Measurements from ENCODE around the gene PRRC1.
A peak's percentile ranks its signal among the peaks of the same experiment; 100 is the strongest.
"Not testable (repeated sequence)": the region's sequence is repeated elsewhere in the genome, so short reads cannot be mapped to it uniquely, and the experiment has no call there.

Gene PRRC1

DNA sequence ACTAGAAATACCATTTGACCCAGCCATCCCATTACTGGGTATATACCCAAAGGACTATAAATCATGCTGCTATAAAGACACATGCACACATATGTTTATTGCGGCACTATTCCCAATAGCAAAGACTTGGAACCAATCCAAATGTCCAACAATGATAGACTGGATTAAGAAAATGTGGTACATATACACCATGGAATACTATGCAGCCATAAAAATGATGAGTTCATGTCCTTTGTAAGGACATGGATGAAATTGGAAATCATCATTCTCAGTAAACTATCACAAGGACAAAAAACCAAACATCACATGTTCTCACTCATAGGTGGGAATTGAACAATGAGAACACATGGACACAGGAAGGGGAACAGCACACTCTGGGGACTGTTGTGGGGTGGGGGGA lies 27.8 kb downstream of the PRRC1 start:
- DNase-seq (ENCODE audit: low read depth, low spot score): not testable (repeated sequence)

- DNase-seq (ENCODE audit: low read depth, low spot score): no peak
These were observed 32.1 kb downstream of the PRRC1 start for GRCh38 chr5:127549551-127549950.

DNA sequence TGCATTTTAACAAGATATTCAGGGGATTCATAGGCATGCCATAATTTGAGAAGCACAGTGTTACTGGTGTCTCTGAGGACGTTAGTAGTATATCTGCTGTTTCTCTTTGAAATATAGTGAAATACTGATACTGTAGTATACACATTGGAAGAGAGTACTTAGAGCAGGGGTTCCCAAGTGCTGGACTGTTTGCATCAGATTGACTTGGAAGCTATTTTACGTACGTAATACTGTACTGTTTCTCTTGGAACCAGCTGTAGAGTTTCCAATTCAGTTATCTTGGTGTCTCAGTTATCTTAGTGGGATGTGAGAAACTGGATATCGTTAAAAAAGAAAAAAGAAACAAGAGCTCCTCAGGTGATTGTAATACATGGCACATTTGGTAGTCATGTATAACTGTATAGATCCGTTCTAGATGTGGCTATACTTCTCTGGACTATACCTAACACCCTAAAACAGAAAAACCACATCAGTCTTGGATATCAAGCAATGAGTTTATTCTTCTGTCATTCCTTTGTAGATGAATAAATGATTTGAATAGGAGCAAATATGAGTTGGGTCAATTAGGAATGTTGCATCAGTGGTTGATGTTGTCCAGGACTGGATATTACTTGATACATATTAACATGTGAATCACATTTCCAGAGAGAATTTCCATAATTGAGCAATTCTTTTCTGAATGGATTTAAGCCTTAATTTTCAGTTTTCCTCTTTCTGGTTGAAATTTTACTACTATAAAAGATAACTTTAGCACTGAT lies 33.4 kb downstream of the PRRC1 start:
- no peak for DNase-seq (ENCODE audit: low read depth, low spot score)

DNA sequence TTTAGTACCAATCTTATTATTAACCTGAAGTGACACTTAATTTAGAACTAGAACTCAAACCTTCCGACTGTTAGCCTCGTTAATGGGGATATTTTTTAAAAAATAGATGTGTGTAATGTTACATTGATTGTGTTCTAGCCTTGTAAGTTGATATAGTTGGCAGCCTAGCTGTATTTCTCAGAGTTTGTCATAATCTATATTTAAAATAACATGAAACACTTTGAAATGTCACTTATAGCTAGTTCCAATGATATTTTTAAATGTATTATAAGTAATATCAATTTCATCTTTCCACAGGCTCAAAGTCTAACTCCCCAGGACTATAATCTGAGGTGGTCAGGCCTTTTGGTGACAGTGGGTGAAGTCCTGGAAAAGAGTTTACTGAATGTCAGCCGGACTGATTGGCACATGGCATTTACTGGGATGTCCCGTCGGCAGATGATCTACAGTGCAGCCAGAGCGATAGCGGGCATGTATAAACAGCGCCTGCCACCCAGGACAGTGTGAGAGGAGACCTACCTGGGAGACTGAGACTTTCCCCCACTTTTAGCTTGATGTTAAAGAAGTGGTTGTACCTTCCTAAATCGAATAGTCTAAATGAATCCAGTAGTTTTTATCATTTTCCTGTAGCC lies 34.1 kb downstream of the PRRC1 start:
- no peak for DNase-seq (ENCODE audit: low read depth, low spot score)

DNA sequence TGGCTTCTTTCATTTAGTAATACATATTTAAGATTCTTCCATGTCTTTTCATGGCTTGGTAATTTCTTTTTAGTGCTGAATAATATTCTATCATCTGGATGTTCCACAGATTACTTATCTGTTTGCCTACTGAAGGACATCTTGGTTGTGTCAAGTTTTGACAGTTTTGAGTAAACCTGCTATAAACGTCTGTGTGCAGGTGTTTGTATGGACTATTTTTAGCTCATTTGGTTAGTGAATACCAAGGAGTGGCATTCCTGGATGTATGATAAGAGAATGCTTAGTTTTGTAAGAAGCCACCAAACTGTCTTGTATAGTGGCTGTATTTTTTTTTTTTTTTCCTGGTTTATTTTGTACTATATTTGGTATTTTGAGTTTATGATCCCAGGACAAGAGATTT lies 38.4 kb downstream of the PRRC1 start:
- no peak for DNase-seq (ENCODE audit: low read depth, low spot score)

DNA sequence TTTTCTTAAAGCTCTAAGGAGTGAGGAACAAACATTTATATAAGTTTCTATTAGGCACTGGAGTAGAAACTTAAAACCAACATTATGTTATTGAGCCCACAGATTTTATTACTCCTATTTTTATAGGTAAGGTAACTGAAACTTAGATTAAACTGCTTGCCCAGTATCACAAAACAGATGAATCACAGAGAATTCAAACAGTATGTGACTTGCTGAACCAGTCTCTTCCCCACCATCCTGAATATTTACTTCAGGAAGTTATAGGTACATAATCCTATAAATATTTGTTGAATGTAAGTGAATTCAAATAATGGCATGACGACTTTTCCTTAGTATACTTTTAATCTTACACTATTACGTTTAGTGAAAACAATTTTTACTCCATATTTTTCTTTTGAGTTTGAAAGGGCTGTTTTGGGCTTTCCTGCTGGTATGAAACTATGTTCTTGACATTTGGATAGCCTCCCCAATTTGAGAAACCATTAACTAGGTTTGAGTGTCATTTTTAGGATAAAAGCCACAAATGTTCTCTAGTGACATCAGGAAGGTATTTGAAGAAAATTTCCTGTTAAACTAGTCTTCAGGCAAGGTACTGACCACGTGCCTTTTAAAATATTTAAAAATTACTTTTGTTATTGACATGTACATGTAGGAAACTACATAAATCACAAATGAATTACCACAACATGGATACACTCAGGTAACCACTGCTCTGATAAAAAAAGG lies 39.3 kb downstream of the PRRC1 start:
- DNase-seq (ENCODE audit: low read depth, low spot score): no peak

DNA sequence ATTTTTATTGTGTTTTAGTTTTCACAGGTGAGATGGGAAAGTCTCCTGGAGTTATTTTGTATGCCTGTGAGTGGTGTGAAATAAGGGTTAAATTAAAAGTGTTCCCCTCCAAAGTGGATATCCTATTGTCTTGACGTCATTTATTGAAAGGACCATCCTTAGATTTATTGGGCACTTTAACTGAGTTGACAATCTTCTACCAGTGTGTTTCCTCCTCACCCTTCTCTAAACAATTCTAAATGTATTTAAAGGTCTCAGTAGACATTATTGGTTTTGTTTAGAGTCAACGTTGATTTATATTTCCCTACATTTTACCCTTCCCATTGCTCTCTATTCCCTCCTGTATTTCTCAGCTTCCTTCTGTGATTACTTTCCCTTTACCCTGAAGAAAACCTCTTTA lies 40.8 kb downstream of the PRRC1 start:
- DNase-seq (ENCODE audit: low read depth, low spot score): no peak

- DNase-seq (ENCODE audit: low read depth, low spot score): peak; percentile 79
These were observed 43.8 kb downstream of the PRRC1 start for GRCh38 chr5:127561254-127561653.

DNA sequence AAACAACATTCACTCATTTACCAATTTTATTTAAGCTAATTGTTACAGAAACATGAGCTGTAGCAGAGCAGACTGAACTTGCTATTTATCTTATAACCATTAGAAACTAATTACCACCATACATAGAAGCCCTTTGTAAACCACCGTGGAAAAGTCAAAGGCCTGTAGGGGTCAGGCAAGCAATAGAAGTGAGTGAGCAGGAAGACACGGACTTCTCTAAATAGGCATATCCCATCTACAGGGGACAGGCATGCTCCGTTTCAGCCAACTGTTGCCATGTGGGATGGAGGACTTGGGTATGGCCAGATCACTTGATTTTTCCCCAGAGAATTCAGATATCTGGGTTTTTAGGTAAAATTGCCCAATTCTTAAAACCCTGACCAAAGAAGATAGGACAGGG lies 44.8 kb downstream of the PRRC1 start:
- peak; percentile 16 for DNase-seq (ENCODE audit: low read depth, low spot score)

GRCh38 chr5:127563136-127563535 lies 45.7 kb downstream of the PRRC1 start:
- DNase-seq (ENCODE audit: low read depth, low spot score): no peak

DNA sequence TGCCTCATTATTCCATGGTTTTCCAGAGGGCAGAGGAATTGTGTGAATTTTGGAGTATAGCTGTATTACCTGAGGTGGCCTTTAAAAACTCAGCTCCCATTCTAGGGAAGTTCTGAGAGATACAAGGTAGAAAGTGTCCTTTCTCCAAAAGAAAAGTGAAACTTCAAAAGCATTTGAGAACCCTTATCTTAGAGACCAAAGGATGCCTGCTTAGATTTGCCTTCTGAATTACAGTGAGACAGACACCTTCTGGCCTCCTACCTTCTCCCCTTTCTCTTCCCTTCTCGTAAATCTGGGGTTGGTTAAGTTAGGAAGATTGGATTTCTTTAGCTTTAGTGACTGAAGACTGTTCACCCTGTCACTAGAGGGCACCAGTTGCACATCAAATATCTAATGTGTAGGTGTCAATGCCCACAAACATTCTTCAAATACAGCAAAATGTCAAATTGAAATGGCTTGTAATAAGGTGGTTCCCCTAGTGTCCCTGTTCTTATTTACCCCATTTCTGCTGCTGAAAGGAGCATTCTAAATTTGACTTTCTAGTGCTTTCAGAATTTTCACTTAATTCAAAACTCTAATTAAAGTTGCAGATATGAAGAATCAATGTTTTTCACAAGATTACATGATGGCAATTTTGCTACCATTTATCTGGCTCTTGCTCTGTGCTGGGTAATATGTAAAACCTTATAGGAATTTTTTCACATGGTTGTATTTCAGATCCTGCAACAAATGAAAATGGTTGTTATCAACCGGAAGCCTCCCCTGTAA lies 46.7 kb downstream of the PRRC1 start:
- peak; percentile 75 for DNase-seq (ENCODE audit: low read depth, low spot score)

DNA sequence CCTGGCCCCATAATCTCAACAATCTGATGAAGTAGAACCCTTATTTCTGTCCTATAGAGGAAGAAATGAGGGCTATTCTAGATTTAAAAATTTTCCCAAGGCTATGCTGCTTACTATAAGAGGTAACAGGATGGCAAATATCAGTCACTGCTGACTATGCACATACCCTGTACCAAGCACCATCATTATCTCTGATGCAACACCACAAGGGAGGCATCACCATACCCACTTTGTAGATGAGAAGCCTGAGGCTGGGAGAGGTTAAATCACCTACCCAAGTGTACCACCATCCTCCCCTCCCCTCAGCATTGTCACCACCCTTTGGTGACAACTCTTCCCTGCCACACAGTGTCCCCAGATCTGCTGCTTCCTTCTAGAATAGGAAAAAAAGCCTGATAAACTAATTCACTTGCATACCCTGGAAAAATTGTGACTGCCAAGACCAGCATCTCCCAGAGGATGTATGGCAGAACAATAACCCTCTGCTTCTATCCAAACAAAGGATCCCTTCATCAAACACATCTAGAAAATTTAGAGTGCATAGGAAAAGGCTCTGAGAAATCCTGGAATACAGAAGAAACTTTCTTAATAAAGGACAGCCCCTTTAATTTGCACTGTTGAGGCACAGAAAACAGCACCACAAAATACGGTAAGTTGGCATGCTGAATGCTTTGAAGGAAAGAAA lies 48.3 kb downstream of the PRRC1 start:
- DNase-seq (ENCODE audit: low read depth, low spot score): no peak

DNA sequence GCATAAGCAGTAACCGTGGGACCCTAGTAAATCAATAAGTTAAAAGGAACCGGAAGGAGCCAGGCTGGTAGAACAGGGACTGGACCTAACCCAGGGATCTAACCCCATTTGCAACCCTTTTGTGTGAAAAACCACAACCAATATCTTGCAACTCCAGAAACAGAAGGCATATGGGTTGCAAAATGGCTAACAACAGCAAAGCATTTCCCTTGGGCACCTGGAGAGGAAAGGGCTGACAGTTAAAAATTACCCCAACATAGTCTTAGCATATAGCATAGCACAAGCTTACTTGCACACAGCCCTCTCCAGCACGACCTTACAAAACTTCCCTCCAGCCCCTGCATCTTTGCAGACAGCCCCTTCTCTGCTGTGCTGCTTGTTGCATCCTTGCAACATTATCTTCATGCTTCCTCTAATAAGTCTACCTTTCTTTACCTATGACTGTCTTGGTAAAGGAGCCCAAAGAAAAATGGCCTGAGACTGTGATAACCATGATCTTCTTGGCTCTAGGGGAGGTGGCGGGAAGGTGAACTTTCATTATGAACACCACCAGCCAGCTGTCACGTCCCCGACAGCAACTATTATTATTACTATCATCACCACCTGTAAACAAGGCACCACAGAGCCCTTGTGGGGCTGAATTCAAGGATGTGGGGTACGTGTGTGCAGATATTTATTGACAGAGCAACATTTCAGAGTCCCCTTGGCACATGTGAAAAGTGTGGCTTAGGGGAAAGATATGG lies 49.8 kb downstream of the PRRC1 start:
- DNase-seq (ENCODE audit: low read depth, low spot score): no peak

- DNase-seq (ENCODE audit: low read depth, low spot score): no peak
These were observed 50.7 kb downstream of the PRRC1 start for GRCh38 chr5:127568166-127568565.

DNA sequence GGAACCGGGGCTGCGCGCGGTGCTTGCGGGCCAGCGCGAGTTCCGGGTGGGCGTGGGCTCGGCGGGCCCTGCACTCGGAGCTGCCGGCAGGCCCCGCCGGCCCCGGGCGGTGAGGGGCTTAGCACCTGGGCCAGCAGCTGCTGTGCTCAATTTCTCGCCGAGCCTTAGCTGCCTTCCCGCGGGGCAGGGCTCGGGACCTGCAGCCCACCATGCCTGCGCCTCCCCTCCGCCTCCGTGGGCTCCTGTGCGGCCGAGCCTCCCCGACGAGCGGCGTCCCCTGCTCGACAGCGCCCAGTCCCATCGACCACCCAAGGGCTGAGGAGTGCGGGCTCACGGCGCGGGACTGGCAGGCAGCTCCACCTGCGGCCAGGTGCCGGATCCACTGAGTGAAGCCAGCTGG lies 52.0 kb downstream of the PRRC1 start:
- not testable (repeated sequence) for DNase-seq (ENCODE audit: low read depth, low spot score)

DNA sequence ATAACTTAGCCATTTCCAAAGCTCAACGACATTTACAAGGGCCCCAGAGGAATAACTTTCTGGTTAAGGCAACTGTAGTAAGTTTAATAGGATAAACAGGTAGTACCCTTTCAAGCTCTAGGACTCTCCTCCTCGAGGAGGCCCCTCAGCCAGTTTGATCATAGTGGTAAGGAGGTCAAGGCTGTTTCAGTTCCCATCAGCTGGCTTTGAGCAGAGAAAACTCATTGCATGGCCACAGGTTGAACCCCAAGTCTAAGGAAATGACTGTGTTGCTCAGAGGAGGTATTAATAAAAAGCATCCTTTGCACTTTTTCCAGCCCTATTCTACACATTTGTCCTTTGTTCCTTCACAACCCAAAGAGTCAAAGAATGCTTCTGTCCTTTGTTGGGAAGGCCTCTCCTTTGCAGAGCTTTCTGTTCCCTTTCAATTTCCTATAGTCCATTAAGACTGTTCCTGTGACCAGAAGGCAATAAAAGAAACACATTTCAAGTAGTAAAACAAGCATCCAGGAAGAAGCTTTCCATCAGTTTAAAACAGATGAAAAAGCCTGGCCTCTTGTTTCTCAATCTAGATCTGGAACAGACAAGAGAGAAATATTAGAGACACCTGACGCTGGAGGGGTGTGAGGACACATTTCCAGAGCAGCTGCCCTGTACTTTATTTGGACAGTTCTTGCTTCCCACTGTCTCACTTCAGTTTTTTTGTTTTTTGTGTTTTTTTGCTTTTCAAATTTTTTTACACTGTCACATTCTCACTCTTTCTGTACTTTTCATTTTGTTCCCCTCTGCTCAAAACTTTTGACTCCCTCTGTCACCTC lies 54.1 kb downstream of the PRRC1 start:
- no peak for DNase-seq (ENCODE audit: low read depth, low spot score)

DNA sequence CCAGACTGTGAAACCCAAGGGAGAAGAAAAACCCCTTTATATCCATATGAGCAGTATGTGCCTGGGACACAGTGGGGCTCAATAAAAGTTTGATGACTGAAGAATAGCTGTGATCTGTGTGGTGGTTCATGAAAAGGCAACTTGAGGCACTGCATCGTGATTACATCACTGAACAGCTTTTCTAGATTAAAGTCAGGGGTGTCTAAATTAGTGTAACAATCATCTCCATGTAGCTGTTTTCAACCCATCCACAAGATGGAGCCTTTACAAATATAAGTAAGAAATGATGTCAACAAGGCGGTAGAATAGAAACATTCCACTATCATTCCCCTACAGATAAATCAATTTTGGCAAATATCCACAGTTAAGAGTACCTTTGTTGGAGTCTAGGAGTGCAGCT lies 55.5 kb downstream of the PRRC1 start:
- DNase-seq (ENCODE audit: low read depth, low spot score): no peak

DNA sequence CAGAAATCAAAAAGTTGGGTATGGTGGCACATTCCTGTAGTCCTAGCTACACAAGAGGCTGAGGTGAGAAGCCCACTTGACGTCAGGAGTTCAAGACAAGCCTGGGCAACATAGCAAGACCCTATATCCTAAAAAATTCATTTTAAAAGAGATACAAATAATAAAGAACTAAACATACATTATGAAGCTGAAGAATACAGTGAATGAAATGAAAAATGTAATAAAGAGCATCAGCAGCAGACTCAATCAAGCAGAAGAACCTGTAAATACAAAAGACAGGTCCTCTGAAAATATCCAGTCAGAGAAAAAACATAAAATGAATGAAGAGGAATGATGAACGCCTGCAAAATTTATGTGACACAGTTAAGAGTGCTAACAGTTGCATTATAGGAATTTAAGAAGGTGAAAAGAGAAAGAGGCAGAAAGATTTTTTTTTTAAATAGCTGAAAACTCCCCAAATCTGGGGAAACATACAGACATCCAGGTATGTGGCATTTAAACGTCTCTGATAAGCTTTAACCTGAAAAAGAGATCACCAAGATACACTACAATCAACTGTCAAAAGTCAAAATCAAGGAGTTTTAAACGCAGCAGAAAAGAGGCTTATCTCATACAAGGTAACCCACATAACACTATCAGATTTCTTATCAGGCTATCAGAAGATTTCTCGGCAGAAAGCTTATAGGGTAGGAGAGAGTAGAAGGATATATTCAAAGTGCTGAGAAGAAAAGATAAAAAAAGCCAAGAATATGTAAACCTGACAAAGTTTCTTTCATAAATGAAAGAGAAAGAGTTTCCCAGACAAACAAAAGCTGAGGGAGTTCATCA lies 57.6 kb downstream of the PRRC1 start:
- no peak for DNase-seq (ENCODE audit: low read depth, low spot score)

GRCh38 chr5:127577458-127577857 lies 60.0 kb downstream of the PRRC1 start:
- DNase-seq (ENCODE audit: low read depth, low spot score): no peak
